ENCODE data around the gene SSBP4. TPM values are rescaled to one million over a fixed set of nuclear protein-coding genes. Genes with fewer than 3 reads are reported as not detected.
A peak's percentile ranks its signal among the peaks of the same experiment; 100 is the strongest.

The SSBP4 gene
- total and polyA plus RNA-seq, 4 donors, result 4.0 to 19.0 (median 11.5) TPM

GRCh38 chr19:18478545-18479311 is 59.5 kb downstream of the SSBP4 start:
- Histone ChIP-seq H3K4me1 (ENCODE audit: control insufficient read depth in 4 of 4, insufficient read depth in 4 of 4, low read length in 3 of 4) (peaks cover 14 to 58% (median 37%) of the 10 kb centered on the region in 4 donors), H3K9ac (ENCODE audit: low read depth in 1 of 2, low read length in 2 of 2) (no peak overlapping the region), H3K27me3 (ENCODE audit: control insufficient read depth in 4 of 4, insufficient read depth in 4 of 4, low read length in 3 of 4) (no peaks in the 10 kb centered on the region), H3K4me3 (ENCODE audit: low read depth in 1 of 3, low read length in 3 of 3) (no peak overlapping the region), H3K27ac (ENCODE audit: low read depth in 1 of 2, low read length in 2 of 2) (peak overlapping the region; percentile 85 to 93), H3K9me3 (ENCODE audit: control insufficient read depth in 4 of 4, low read length in 3 of 4) (no peaks in the 10 kb centered on the region), H3K36me3 (ENCODE audit: control insufficient read depth in 4 of 4, insufficient read depth in 3 of 4, low read depth in 1 of 4, low read length in 3 of 4) (no peaks in the 10 kb centered on the region)
- WGBS, result 51% methylated on average over 17 of the region's 17 CpGs
- peak; percentile 52 for DNase-seq (ENCODE audit: low spot score)
- TF ChIP-seq NR2F2 (IDR thresholded peaks at IDR 0.05), result peak; percentile 60
- TF ChIP-seq, protein P1, sequence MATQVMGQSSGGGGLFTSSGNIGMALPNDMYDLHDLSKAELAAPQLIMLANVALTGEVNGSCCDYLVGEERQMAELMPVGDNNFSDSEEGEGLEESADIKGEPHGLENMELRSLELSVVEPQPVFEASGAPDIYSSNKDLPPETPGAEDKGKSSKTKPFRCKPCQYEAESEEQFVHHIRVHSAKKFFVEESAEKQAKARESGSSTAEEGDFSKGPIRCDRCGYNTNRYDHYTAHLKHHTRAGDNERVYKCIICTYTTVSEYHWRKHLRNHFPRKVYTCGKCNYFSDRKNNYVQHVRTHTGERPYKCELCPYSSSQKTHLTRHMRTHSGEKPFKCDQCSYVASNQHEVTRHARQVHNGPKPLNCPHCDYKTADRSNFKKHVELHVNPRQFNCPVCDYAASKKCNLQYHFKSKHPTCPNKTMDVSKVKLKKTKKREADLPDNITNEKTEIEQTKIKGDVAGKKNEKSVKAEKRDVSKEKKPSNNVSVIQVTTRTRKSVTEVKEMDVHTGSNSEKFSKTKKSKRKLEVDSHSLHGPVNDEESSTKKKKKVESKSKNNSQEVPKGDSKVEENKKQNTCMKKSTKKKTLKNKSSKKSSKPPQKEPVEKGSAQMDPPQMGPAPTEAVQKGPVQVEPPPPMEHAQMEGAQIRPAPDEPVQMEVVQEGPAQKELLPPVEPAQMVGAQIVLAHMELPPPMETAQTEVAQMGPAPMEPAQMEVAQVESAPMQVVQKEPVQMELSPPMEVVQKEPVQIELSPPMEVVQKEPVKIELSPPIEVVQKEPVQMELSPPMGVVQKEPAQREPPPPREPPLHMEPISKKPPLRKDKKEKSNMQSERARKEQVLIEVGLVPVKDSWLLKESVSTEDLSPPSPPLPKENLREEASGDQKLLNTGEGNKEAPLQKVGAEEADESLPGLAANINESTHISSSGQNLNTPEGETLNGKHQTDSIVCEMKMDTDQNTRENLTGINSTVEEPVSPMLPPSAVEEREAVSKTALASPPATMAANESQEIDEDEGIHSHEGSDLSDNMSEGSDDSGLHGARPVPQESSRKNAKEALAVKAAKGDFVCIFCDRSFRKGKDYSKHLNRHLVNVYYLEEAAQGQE (IDR thresholded peaks at IDR 0.05), result no peak
- TF ChIP-seq RAD21 (IDR thresholded peaks at IDR 0.05), result peak; percentile 21 to 54
- TF ChIP-seq ZBTB33 (IDR thresholded peaks at IDR 0.05), result no peak
- TF ChIP-seq FOXA1 (IDR thresholded peaks at IDR 0.05), result no peak
- TF ChIP-seq, protein P2, sequence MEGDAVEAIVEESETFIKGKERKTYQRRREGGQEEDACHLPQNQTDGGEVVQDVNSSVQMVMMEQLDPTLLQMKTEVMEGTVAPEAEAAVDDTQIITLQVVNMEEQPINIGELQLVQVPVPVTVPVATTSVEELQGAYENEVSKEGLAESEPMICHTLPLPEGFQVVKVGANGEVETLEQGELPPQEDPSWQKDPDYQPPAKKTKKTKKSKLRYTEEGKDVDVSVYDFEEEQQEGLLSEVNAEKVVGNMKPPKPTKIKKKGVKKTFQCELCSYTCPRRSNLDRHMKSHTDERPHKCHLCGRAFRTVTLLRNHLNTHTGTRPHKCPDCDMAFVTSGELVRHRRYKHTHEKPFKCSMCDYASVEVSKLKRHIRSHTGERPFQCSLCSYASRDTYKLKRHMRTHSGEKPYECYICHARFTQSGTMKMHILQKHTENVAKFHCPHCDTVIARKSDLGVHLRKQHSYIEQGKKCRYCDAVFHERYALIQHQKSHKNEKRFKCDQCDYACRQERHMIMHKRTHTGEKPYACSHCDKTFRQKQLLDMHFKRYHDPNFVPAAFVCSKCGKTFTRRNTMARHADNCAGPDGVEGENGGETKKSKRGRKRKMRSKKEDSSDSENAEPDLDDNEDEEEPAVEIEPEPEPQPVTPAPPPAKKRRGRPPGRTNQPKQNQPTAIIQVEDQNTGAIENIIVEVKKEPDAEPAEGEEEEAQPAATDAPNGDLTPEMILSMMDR (IDR thresholded peaks at IDR 0.05; ENCODE audit: low read depth, low read length, missing input control), result no peak
- TF ChIP-seq FOXA2 (IDR thresholded peaks at IDR 0.05), result no peak
- peak; percentile 66 for TF ChIP-seq YY1 (IDR thresholded peaks at IDR 0.05)
- TF ChIP-seq, protein P3, sequence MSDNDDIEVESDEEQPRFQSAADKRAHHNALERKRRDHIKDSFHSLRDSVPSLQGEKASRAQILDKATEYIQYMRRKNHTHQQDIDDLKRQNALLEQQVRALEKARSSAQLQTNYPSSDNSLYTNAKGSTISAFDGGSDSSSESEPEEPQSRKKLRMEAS (IDR thresholded peaks at IDR 0.05), result peak; percentile 98
- TF ChIP-seq GABPA (IDR thresholded peaks at IDR 0.05 in 1 of 2, conservative IDR thresholded peaks at IDR 0.05 in 1 of 2), result peak; percentile 81 to 89
- TF ChIP-seq EGR1 (IDR thresholded peaks at IDR 0.05; ENCODE audit: low read depth in 2 of 2), result peak; percentile 71 to 76
- TF ChIP-seq JUND (IDR thresholded peaks at IDR 0.05), result no peak
- no peak for TF ChIP-seq TAF1 (conservative IDR thresholded peaks at IDR 0.05)
- peak in 1 of 2 donors; percentile 9 for TF ChIP-seq HNF4A (conservative IDR thresholded peaks at IDR 0.05)
- TF ChIP-seq SP1 (IDR thresholded peaks at IDR 0.05), result peak; percentile 63
- TF ChIP-seq RXRA (IDR thresholded peaks at IDR 0.05), result peak; percentile 59 to 64
- peak; percentile 21 for TF ChIP-seq ATF3 (IDR thresholded peaks at IDR 0.05)
- TF ChIP-seq HNF4G (IDR thresholded peaks at IDR 0.05), result no peak
